Fibroblast of skin of abdomen (primary cell): Measurements from ENCODE around the gene FSTL4.

Experiments
- DNase-seq: peaks from one replicate; pipeline ENCODE4 v3.0.0-alpha.2; 2013

FSTL4 gene

DNA sequence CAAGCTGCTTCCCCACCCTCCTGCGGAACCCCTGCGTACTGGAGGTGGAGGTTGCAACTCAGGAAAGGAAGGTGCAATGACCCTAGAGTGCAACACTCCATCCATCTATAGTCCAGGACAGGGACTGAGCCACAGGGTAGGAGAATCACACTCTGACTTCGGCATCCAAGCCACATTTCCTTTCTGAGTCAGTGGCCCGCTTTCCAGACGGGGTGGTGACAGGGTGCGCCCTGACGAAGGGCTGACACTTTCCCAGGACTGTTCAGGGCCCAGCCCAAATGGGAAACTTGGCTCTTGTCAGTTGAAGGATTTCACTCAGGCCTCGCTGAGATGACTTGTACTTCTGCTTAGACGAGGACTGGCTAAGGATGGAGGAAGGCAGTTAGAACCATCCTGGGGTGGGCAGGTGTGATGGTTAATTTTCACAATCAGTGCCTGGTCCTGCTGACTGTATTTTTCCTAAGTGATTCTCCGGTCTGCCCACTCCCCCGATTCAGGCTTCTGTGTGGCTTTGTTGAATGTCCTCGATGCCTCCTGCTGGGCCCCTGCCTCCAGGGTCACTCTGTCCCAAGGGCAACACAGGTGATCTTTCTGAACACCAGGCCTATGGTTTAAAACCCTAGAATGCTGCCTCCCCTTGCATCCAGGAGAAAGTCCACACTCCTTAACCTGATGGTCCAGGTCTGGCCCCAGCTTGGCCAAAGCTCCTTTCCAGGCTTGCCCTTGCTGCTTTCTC, 228.1 kb downstream of the FSTL4 start:
- DNase-seq, result no peak

DNA sequence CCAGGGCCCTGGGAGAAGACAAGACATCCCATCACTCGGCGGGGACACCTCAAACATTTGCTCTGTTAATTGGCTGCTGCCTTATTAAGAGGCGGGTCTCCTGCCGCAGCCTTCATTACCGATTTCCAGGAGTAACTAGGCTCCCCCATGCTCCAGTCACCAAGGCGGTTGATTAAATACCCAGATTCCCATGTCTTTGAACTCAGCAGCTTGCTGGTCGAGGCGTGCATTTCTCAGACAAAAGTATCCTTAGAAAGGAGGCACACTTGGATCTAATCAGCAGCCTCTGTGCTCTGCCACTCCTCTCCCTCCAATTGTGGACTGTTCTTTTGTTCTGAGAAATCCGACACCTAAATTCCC, 228.8 kb downstream of the FSTL4 start:
- DNase-seq, result no peak

DNA sequence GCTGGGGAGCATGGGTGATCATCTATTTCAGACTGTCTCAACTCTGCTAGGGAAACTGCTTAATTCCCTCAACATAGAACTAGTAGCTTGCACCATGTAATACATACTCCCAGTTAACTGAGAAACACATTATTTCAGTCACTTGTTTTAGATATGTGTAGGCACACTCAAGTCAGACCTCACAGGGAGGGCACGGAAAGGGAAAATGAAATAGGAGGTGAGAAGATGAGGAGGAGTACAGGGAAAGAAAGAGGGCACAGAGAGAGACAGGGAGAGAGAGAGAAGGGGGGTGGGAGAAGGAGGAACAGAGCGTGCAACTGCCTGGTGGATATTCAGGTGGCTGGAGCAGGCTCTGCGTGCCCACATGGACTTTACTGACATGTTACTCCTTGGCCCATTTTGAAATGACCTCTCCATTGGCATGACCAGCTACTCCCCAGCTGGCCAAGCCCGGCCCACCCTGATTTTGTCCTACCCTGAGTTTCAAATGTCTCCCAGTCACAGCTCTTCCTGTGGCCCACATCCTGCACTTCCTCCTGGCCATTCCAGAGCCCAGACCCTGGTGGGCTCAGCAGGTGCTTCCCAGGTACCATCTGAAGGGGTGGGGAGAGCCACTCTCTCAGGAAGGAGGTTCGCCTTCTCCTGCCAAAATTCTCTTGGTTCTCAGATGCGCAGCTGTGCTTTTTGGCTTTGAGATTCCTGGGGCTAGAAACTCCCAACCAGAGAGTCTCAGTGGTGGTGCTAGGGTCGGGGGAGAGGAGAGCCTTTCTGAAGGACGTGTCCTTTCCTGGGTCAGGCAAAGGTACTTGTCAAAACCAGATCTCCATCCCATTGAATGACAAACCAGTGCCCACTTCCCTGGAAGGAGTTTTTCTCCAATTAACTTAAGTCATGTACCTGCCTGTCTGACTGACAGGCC, 229.4 kb downstream of the FSTL4 start:
- no peak for DNase-seq

DNA sequence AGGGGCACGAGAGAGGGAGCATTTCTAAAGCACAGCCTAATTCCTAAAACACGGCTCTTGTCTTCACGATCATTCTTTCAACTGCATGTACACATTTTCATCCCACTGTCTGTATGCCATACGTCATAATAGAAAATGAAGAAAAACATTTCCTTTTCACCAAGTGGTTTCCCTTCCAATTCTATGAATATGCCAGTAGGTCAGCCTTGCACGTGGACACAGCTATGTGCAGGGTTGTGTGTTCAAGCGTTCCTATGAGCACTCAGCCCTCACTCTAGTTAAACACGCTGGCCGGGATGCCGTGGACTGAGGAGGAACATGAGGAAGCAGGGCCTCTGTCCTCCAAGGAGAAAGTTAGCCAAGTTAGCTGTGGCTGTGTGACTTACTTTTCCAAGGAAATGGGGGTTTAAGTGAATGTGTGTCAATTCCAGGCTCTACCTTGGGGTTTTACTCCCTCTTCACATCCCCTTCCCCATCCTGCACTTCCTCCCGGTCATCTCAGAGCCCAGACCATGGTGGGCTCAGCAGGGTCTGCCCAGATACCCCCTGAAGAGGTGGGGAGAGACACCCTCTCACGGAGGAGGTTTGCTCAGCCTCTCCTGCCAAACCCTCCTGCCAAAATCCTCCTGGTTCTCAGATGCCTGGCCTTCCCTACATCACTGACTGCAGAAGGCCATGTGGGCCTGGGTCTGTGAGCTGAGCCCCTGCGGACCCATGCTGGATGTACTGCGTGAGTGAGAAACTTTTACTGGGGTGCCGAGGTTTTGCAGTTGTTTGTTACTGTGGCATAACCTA, 230.6 kb downstream of the FSTL4 start:
- DNase-seq, result no peak

DNA sequence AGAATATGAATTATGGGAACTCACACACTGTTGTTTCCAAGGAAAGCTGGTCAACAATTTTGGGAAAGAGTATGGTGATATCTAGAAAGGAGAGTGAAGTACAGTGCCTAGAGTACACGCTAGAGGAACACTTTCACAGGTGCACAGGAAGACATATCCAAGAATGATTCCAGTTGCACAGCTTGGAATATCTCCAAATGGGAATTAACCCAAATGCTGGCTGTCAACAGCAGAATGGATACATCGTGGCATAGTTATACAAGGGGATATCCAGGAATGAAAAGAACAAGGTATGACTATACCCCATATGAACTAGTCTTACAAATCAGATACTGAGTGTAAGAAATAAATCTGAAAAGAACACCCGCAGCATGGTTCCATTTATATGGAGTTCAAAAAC, 231.3 kb downstream of the FSTL4 start:
- no peak for DNase-seq

GRCh38 chr5:133377736-133378135, 234.6 kb downstream of the FSTL4 start:
- DNase-seq, result no peak

GRCh38 chr5:133376986-133377385, 235.4 kb downstream of the FSTL4 start:
- DNase-seq, result no peak

- DNase-seq, result no peak
Observed at GRCh38 chr5:133373121-133373870, 239.0 kb downstream of the FSTL4 start.

DNA sequence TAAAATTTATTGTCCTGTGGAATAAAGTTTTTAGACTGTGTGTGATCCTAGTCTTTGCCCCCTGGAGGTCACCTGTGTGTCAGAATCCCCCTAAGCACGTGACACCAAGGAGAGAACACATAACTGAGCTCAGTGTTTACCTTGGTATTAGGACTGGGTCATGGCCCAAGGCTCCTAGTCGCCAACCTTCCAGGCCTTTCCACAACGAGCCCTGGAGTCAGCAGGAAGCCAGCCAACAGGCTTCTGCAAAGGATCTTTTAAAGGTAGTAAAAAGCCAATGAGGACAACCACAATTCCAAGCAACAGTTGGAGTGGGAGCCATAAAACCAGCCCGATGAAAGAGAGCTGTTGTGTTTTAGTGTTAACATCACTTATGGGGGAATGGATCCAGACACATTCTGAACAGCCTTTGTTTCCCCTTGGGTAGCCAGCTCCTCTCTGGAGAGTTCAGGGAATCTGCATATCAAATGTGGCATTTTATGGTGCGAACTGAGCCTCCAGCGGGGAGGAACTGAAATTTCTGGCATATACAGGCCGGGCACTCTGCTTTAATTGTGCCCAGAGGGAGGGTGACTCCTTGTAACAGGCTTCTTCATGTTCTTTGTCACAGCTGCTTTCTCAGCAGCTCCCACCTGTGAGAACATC, 239.9 kb downstream of the FSTL4 start:
- DNase-seq, result no peak

DNA sequence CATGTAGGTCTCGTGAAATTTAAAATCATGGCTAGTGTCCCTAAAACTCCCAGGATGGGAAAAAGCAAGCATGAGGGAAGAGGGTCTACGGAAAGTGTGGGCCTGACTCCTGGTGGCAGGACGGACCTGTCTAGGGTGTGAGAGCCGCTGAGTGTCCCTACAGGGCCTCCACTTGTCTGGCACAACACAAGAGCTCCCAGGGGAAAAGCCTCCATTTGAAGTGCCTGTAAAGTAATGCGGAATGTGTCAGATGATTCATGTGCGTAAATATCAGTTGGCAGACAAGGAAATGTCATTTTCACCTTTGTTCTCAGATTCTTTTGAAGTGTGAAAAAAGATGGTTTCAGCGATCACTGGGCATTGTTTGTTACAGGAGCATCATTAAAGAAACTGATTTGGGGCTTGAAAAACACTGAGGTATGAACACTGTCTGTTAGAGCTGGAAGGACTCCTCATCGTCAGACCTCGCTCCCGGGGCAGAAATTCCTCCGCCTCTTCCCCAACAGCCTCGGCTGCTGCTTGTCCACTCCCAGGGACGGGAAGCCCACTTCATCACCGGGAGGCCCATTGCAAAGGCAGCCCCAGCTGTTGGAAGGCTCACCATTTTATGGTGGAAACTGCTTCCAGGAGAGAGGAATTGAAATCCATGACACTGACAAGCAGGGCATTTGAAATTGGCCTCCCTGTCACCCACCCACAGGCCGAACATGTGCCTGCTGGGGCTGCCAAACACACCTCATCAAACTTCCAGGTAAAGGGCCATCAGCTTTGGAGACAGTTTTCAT, 240.8 kb downstream of the FSTL4 start:
- no peak for DNase-seq

GRCh38 chr5:133370904-133371303, 241.4 kb downstream of the FSTL4 start:
- no peak for DNase-seq

GRCh38 chr5:133370036-133370831, 242.1 kb downstream of the FSTL4 start:
- DNase-seq, result no peak

DNA sequence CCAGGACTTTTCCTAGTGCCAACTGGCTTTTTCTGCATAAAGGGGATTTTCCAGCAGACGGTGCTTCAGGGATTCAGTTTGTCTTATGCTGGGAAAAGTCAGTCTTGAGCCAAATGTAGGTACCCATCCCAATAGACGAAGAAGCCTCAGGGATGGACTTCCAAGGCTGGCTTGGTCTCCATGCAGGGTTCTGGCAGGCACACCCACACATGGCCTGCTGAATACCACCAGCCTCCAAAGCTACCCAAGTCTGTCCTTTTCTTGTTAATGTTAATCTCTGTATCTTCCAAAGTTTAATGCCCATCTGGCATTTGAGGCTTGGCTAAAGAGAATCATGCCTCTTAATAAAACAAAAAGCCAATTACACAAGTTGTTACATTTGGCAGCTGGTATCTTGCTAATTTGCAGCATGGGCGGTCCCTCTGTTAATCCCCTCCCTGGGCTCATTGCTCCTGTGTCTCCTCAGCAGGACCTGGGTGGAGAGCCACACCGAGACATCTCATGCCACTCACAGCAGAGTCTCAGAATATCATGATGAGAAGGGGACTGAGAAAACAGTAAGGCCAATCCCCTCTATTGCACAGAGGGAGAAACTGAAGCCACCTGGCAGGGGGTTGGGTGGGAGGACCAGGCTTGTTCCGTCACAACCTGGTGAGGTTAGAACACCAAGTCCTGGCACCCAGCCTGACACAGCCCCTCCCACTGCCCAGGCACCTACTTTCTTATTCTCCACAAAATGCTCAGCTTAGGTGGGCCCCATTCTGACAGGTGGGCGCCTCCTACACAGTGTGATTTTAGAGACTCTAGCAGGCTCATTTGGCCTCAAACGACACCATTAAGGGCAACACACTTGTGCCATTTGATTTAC, 243.2 kb downstream of the FSTL4 start:
- no peak for DNase-seq

GRCh38 chr5:133367984-133368383, 244.4 kb downstream of the FSTL4 start:
- DNase-seq, result no peak

DNA sequence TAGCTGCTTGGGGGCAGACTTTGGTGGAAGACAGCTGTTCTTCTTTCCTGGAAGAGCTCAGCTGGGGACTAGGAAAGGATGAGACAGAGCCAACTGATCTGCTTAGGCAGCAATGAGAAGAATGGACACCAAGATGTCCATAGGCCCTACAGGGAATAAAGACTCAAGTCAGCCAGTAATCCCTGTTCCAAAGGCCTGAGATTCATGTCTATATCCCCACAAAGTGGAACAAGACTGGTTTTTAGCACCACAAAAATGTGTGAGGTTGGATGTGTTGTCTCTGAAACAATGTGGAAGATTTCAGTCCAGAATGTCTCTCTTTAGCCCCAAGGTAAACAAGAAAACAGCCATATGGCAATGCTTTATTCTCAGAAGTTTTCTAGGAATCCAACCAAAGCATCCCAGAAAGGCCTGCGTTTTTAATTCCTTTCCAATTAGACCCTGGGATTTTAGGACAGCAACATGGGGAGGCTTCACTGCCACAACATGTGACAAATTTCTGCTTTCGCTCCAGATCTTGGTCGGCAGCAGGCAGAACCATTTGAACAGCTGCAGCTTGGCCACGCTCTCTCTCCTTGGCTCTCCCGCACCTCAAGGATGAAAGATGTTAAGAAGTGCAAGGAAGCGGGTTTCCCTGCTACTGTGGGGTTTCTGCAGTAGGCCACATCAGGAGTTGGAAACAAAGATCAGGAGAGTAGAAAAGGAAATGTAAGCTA, 245.1 kb downstream of the FSTL4 start:
- no peak for DNase-seq

GRCh38 chr5:133366438-133366837, 245.9 kb downstream of the FSTL4 start:
- DNase-seq, result no peak

- no peak for DNase-seq
Observed at GRCh38 chr5:133365738-133366137, 246.6 kb downstream of the FSTL4 start.

DNA sequence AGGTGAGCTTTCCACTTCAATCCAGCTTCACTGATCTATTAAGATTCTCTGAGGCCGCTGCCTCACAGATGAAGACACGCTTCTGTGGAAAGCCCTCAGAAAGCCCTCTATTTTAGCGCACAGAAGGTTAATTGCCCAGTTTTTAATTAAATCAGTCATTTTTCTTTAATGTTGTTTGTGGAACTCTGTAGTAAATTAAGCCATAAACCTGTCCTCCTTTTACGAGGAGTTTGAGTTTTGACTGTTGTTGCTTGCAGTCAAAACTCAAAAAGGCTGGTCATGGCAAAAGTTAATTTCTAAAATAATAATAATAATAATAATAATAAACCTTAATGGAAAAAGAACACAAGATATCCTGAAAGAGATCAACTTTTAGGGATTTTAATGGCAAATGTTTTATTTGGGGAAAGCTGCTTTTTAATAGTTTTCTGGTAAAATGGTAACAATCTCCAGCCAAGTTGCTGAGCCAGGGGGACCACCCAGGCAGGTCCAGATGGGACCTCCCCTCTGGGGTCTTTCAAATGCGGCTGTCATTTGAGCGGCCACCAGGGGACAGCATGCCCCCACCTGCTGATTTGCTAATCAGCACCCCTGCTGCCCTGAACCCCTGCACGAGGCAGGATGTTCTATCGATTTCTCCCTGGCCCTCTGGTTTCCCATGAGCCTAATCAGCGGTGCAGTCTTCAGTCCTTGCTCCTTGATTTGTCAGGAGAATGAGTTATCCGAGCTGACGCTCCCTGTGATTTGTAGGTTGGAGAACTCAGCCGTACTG, 247.2 kb downstream of the FSTL4 start:
- DNase-seq, result no peak
